Measurements from ENCODE around the gene ACP7. TPM values are rescaled to one million over a fixed set of nuclear protein-coding genes. Genes with fewer than 3 reads are reported as not detected.

ACP7 gene
- total and polyA plus RNA-seq, 2 of the 8 experiments (the other 6 are each of a cell fraction or from before 2014, with no cell fraction given) = 0.27 to 0.50 TPM

- TF ChIP-seq CHD7 (IDR thresholded peaks at IDR 0.05; ENCODE audit: insufficient replicate concordance, low read length) (no peak), CTBP2 (IDR thresholded peaks at IDR 0.05; ENCODE audit: borderline replicate concordance, insufficient read depth, insufficient read length, low read length) (no peak), MAX (IDR thresholded peaks at IDR 0.05) (no peak), CHD1 (IDR thresholded peaks at IDR 0.05; ENCODE audit: low read depth, low read length) (no peak), KDM5A (IDR thresholded peaks at IDR 0.05; ENCODE audit: low read length) (no peak), RNF2 (IDR thresholded peaks at IDR 0.05; ENCODE audit: borderline replicate concordance, low read depth, low read length, missing control alignments, poor library complexity, severe bottlenecking) (no peak), TAF7 (optimal IDR thresholded peaks at IDR 0.05; ENCODE audit: borderline replicate concordance, low read depth, low read length) (no peak), RAD21 (IDR thresholded peaks at IDR 0.05 in 1 of 2, conservative IDR thresholded peaks at IDR 0.05 in 1 of 2; ENCODE audit: low read depth in 2 of 2, low read length in 2 of 2) (no peak), GABPA (IDR thresholded peaks at IDR 0.05; ENCODE audit: borderline replicate concordance, insufficient read depth, low read length) (no peak), EZH2 (IDR thresholded peaks at IDR 0.05; ENCODE audit: low read depth, low read length, severe bottlenecking) (no peak)
These were observed 24.9 kb upstream of the ACP7 start (continued) for GRCh38 chr19:39059302-39059701.
